Inferior parietal cortex (tissue), 1 donor: ENCODE data around the gene TGIF1.

Experiments used
- DNase-seq: peaks from one replicate; pipeline ENCODE4 v3.0.0-alpha.2; 2016; ENCODE audit errors: extremely low spot score

The TGIF1 gene

DNA sequence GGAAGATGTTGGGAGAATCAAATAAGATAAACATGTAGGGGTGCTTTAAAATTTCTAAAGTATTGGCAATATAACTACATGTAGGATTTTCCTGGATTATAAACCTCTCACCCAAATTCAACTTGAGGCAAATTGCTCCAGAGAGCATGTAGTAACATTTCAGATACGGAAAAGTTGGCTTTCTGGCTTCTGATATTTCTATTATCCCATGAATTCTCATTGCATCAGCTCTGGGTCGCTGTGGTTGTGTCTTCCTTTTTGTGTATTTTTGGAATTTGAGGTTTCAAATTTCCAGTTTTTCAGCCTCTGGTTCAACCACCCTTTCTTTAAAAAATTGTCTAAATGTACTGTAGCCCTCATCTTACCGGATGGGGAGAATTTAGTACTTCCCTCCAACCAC, 32.3 kb downstream of the TGIF1 start:
- no peak for DNase-seq

GRCh38 chr18:3485153-3486149, 35.5 kb downstream of the TGIF1 start:
- no peak for DNase-seq

- no peak for DNase-seq
These were observed 36.5 kb downstream of the TGIF1 start for GRCh38 chr18:3486512-3486911.

GRCh38 chr18:3489462-3489861, 39.5 kb downstream of the TGIF1 start:
- DNase-seq: no peak

DNA sequence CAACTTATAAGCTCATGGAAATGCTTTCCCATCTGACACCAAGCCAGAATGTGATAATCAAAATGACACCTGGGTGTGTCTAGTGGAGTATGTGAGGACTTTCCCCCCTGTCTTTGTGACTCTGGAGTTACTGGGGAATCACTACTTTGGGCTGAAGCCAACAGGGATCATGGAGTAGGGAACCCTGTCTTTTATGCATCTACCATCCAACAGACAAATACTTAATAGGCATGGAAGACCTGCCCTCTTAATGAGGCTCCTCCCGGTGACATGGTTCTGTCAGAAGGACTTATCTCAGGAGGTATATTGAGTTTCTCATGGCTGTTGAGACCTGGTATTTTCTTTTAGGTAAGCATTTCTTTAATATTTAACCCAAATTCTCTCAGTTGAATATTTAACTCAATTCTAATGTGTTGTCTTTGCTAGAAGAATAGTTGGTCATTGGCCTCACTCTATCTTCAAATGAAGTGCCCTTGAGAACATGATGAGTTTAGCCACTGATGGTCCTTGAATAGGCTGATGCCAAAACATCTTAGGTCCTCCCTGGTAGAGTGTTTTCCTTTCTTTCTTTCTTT, 42.1 kb downstream of the TGIF1 start:
- DNase-seq: no peak

DNA sequence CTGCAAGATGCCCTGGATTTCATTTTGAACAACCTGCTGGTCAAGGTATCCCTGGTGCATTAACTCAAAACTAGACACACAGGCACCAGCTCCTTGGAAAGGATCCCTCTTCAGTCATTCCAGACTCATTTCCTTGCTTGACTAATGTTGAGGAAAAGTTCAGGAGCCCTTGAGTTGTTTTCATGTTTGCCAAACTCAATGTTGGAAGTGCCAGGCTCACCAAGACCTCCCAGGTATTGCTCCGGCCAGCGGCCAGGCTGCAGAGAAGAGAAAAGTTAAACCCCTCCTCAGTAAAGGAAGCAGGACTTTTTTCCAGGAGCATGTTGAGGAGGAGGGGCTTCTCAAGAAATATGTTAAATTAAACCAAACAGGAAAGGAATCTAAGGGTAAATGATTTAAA, 42.7 kb downstream of the TGIF1 start:
- no peak for DNase-seq

GRCh38 chr18:3493501-3494244, 43.7 kb downstream of the TGIF1 start:
- no peak for DNase-seq

- no peak for DNase-seq
These were observed 44.2 kb downstream of the TGIF1 start for GRCh38 chr18:3494245-3494526.

DNA sequence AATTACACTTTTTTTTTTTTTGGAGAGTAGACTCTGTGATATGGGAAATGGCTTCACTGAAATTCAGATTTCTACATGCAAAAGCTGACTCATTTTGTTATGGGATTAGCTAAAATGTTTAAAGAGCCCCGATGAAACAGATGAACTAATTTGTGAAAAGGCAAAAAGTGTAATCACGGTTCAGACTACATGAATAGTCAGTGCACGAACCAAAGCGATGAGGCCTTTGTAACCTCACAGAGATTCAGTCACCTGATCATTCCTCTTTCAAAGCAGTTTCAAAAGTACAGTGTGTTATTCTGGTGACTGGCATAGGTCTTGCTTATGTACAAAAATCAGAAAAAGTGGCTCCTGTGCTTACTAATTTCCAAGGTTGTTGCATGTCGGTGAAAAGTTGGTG, 44.6 kb downstream of the TGIF1 start:
- DNase-seq: no peak

DNA sequence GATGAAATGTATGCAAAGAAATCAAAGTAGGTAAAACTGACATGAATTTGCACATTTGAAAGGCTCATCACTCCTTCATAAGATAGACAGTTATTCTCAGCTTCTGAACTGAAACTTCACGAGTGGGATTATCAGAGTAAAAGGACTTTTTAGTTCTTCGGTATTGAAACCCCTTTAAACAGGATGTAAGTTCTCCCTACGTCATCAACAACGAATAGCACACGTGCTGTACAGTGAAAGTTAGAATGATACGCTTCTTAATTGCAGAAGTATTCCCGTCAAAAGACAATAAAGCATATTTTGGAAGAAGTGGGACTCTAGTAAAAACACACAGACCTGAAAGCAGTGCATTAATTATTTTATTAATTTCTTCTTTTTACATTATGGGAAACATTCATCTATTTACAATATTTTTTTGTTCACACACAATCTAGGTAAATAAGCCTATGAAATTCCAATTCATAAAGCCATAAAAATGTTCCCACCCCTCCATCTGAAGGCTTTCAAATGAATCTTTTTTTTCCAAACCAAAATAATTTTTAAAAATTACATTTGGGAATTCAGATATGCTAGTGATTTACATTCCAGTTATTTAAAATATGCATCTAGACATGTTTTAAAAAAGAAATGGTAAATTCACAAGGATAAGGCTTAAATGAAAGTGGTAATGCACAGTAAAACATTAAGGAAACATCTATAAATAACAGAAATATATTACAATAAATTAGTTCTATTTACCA, 45.9 kb downstream of the TGIF1 start:
- DNase-seq: no peak

- DNase-seq: no peak
These were observed 48.9 kb downstream of the TGIF1 start for GRCh38 chr18:3498698-3499471.

DNA sequence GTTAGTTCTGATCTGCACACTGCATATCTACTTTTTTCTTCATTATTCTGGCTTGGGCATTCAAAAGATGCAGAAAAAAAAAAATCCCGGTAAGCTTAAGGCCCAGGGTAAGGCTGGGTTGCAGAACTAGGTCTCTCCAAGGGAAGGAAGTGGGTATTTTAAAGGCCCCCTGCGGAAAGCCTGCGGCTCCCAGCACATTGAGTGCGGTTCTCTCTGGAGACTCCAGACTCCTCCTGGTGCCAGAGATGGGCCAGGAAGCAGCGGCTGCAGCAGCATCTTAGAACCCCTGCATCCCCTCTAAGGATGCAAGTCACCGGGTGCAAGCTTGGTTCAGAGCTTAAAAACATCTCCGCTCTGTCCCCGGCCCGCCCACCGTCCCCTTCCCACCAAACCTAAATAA, 49.5 kb downstream of the TGIF1 start:
- no peak for DNase-seq

GRCh38 chr18:3500016-3500415, 50.0 kb downstream of the TGIF1 start:
- DNase-seq: no peak

GRCh38 chr18:3502650-3503049, 52.7 kb downstream of the TGIF1 start:
- no peak for DNase-seq

DNA sequence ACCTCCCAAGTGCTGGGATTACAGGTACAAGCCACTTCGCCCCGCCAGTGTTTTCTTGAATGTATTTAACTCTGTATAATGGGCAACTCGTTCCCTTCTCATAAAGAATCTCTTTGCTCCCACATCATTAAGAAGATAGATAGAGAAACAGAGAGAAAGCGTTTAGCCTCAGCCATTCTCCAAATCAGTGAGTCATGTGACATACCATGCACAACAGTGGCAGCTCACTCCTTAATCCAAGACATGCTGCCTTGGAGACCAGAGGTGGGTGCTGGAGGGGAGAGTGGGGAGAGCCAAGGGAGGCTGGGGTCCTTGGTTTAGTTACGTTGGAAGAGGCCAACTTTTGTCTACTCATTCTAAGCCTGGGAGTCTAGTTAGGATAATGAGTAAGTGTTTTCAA, 54.7 kb downstream of the TGIF1 start:
- no peak for DNase-seq

GRCh38 chr18:3508576-3509549, 58.9 kb downstream of the TGIF1 start:
- DNase-seq: no peak
